K562 (cell line): ENCODE measurements around the gene BRSK1. TPM values are rescaled to one million over a fixed set of nuclear protein-coding genes. Genes with fewer than 3 reads are reported as not detected.

Experiments
- EHMT2 ChIP-seq: fragments of 450-650 bp; IDR thresholded peaks from 2 replicates; pipeline ENCODE4 v1.6.1; 2018; ENCODE audit warnings: antibody characterized with exemption
- MCM7 ChIP-seq, 2 experiments: fragments of 450-650 bp; IDR thresholded peaks; 2 replicates each; pipeline ENCODE4 v1.6.1; 2016 to 2018
- SRSF1 ChIP-seq: fragments of 200-400 bp; formaldehyde crosslinking; IDR thresholded peaks from 2 replicates; pipeline ENCODE4 v1.6.1; 2017; ENCODE audit warnings: mild to moderate bottlenecking, low read depth, low read length, moderate library complexity
- SUPT5H ChIP-seq: fragments of 450-650 bp; IDR thresholded peaks from 2 replicates; pipeline ENCODE4 v1.6.1; 2016
- TAF9B ChIP-seq: fragments of 450-650 bp; IDR thresholded peaks from 2 replicates; pipeline ENCODE4 v1.6.1; 2018; ENCODE audit warnings: mild to moderate bottlenecking; ENCODE audit not compliant: partially characterized antibody
- TEAD1 ChIP-seq, 2 experiments: fragments of 450-650 bp in 1 of 2; sonication (generic) in 1 of 2; formaldehyde crosslinking; IDR thresholded peaks; 2 replicates each; pipeline versions ENCODE4 v1.4.0 to v1.8.0; 2020 to 2022; ENCODE audit warnings: mild to moderate bottlenecking in 2 of 2, missing genetic modification reagents in 1 of 2
- polyA plus RNA-seq, 8 experiments: library from polyadenylated mRNA; depleted of rRNA in 4 of 8; stranded (reverse) in 5 of 8; unstranded in 3 of 8; fragments of >200 nt; fragmentation: Nextera tagmentation in 2 of 8; fragmentation: Illumina TruSeq in 1 of 8; extraction: Ambion mirVana in 2 of 8; extraction: Trizol in 1 of 8; gene quantifications; 2 replicates each; pipeline versions ENCODE4 v1.2.1 to v1.2.3, GENCODE V29; 2011 to 2014; ENCODE audit warnings: inconsistent platforms in 1 of 8, missing spikeins in 1 of 8
- total RNA-seq, 7 experiments: library from RNA; depleted of rRNA in 6 of 7; stranded (reverse); fragments of >200 nt in 6 of 7; fragmentation: Illumina TruSeq in 2 of 7; extraction: Trizol in 2 of 7; gene quantifications; 2 replicates each; pipeline versions ENCODE4 v1.2.1 to v1.2.3, GENCODE V29; 2011 to 2021; ENCODE audit warnings: low replicate concordance in 1 of 7
- TF ChIP-seq, protein P1 (sequence below): fragments of 250-450 bp; sonication (Bioruptor Pico); IDR thresholded peaks from 2 replicates; pipeline ENCODE4 v1.4.0; 2020
- TF ChIP-seq, protein P2 (sequence below): fragments of 450-650 bp; IDR thresholded peaks from 2 replicates; pipeline ENCODE4 v1.6.1; 2017; ENCODE audit warnings: antibody characterized with exemption
- TF ChIP-seq, protein P3 (sequence below): sonication (generic); formaldehyde crosslinking; IDR thresholded peaks from 2 replicates; pipeline ENCODE4 v1.9.0; 2022; ENCODE audit warnings: mild to moderate bottlenecking, missing genetic modification reagents

Gene BRSK1
- total and polyA plus RNA-seq, 9 of the 15 experiments (the other 6 are each of a cell fraction or from before 2014, with no cell fraction given) = 1.7 to 9.3 (median 3.8) TPM; not detected in 2

DNA sequence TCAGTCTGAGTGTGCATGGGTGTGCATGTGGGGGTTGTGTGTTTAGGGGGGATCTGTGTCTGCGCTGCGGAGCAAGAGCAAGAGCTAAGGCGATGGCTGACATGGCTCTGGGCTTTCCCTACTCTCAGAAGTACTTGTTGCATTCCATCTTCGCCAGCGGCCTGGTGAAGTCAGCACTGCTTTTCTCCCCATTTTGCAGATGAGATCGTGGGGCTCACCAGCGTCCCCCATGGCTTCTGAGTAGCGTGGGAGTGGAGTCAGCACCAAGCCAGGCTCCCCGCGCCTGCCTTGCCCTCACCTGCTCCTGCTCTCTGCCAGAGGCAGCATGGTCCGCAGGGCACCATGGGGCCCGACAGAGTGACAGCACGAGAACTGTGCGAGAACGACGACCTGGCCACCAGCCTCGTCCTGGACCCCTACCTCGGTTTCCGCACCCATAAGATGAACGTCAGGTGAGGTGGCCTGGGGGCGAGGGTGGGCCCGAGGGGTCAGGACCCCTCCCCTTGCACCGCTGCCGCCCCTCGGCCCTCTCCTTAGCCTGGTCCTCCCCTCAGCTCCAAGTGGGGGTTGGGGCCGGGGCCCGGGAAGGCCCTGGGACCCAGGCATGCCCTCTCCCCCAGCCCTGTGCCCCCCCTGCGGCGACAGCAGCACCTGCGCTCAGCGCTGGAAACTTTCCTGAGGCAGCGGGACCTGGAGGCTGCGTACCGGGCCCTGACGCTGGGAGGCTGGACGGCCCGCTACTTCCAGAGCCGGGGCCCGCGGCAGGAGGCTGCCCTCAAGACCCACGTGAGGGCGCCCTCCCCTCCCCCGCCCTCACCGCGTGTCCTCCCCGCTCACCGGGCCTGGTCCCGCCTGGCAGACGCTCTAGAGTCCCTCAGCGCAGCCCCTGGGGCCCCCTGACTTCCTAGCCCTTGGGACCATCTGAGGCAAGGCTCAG, 58.1 kb downstream of the BRSK1 start (continued):
- peak in 1 of 2 experiments; percentile 39; a peak in 1 of 4 replicates for TF ChIP-seq TEAD1 (CRISPR knock-in tag; IDR thresholded peaks at IDR 0.05)
- TF ChIP-seq, protein P1, sequence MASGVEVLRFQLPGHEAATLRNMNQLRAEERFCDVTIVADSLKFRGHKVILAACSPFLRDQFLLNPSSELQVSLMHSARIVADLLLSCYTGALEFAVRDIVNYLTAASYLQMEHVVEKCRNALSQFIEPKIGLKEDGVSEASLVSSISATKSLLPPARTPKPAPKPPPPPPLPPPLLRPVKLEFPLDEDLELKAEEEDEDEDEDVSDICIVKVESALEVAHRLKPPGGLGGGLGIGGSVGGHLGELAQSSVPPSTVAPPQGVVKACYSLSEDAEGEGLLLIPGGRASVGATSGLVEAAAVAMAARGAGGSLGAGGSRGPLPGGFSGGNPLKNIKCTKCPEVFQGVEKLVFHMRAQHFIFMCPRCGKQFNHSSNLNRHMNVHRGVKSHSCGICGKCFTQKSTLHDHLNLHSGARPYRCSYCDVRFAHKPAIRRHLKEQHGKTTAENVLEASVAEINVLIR (CRISPR knock-in tag) = no peak
- TF ChIP-seq SRSF1 = no peak
- no peak for TF ChIP-seq TAF9B
- TF ChIP-seq, protein P2, sequence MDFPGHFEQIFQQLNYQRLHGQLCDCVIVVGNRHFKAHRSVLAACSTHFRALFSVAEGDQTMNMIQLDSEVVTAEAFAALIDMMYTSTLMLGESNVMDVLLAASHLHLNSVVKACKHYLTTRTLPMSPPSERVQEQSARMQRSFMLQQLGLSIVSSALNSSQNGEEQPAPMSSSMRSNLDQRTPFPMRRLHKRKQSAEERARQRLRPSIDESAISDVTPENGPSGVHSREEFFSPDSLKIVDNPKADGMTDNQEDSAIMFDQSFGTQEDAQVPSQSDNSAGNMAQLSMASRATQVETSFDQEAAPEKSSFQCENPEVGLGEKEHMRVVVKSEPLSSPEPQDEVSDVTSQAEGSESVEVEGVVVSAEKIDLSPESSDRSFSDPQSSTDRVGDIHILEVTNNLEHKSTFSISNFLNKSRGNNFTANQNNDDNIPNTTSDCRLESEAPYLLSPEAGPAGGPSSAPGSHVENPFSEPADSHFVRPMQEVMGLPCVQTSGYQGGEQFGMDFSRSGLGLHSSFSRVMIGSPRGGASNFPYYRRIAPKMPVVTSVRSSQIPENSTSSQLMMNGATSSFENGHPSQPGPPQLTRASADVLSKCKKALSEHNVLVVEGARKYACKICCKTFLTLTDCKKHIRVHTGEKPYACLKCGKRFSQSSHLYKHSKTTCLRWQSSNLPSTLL = no peak
- no peak for TF ChIP-seq EHMT2
- TF ChIP-seq SUPT5H = 0 out of 2 replicates have a peak, but pooled peaks have one; percentile 9
- TF ChIP-seq MCM7 (IDR thresholded peaks at IDR 0.05) = no peak
- TF ChIP-seq, protein P3, sequence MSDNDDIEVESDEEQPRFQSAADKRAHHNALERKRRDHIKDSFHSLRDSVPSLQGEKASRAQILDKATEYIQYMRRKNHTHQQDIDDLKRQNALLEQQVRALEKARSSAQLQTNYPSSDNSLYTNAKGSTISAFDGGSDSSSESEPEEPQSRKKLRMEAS = peak; percentile 9; the same call in 1 of the 2 replicates
